ENCODE measurements around the gene LCN6. TPM values are rescaled to one million over a fixed set of nuclear protein-coding genes. Genes with fewer than 3 reads are reported as not detected.

The LCN6 gene
- total and polyA plus RNA-seq, 12 donors: 1.5 to 261 (median 4.6) TPM

GRCh38 chr9:136729926-136730325, 18.4 kb downstream of the LCN6 start:
- Histone ChIP-seq H3K36me3 (peaks cover 0 to 22% (median 4%) of the 10 kb centered on the region in 9 donors), H3K27ac (no peak overlapping the region), H3K27me3 (no peaks in the 10 kb centered on the region), H3K9me3 (no peaks in the 10 kb centered on the region), H3K4me1 (peaks cover 16 to 42% (median 37%) of the 10 kb centered on the region in 9 donors), H3K4me3 (no peak overlapping the region)
- ATAC-seq: no peak
- WGBS, 2 donors: 91 to 92% methylated on average over 8 of the region's 8 CpGs
- no peak for TF ChIP-seq CTCF (IDR thresholded peaks at IDR 0.05)
- intact Hi-C loops (cut with DNase I): loop anchor here in 2 of 10 donors (5.0 kb wide), 1 partner anchor 43 kb away; the partner anchor contains the start of gene AGPAT2 (in 2 of the 2)
- DNase-seq: peak in 1 of 2 donors; percentile 4

- Histone ChIP-seq H3K36me3 (peaks cover 0 to 30% (median 10%) of the 10 kb centered on the region in 9 donors), H3K4me3 (peak overlapping the region; percentile 63 to 98 (median 82)), H3K4me1 (peaks cover 16 to 48% (median 41%) of the 10 kb centered on the region in 9 donors), H3K27ac (peak overlapping the region in 5 of 10 donors; percentile 83 to 89 (median 85)), H3K9me3 (no peaks in the 10 kb centered on the region), H3K27me3 (no peaks in the 10 kb centered on the region)
- ATAC-seq (peak in 1 of 8 donors; percentile 15), DNase-seq (no peak)
- no peak for TF ChIP-seq CTCF (IDR thresholded peaks at IDR 0.05)
- WGBS, 2 donors: 75 to 87% methylated on average over 7 of the region's 7 CpGs
- intact Hi-C loops (cut with DNase I): loop anchor here in 2 of 10 donors (5.0 kb wide), 1 partner anchor 42 kb away; the partner anchor contains the start of gene AGPAT2 (in 2 of the 2)
Measured at GRCh38 chr9:136729144-136729543, 19.2 kb downstream of the LCN6 start.

- Histone ChIP-seq H3K9me3 (no peaks in the 10 kb centered on the region), H3K27me3 (no peaks in the 10 kb centered on the region), H3K4me3 (peak overlapping the region; percentile 63 to 98 (median 82)), H3K4me1 (peaks cover 16 to 52% (median 42%) of the 10 kb centered on the region in 9 donors), H3K36me3 (peaks cover under 1 to 35% (median 14%) of the 10 kb centered on the region in 9 donors), H3K27ac (peak overlapping the region in 9 of 10 donors; percentile 81 to 92 (median 85))
- DNase-seq (peak in 1 of 2 donors; percentile 49), ATAC-seq (peak; percentile 17 to 53 (median 38))
- intact Hi-C loops (cut with DNase I): loop anchor here in 3 of 10 donors (1.0 to 5.0 kb wide), 2 partner anchors 41 to 42 kb away; partner anchors contain the start of gene AGPAT2 (in 2 of the 3)
- TF ChIP-seq CTCF (IDR thresholded peaks at IDR 0.05): no peak
- 3% methylated on average over 50 to 53 of the region's 53 CpGs for WGBS, 2 donors
Measured at GRCh38 chr9:136728548-136729123, 19.7 kb downstream of the LCN6 start.

GRCh38 chr9:136728080-136728547, 20.2 kb downstream of the LCN6 start:
- Histone ChIP-seq H3K27me3 (no peaks in the 10 kb centered on the region), H3K27ac (peak overlapping the region; percentile 25 to 92 (median 85)), H3K4me3 (peak overlapping the region; percentile 63 to 98 (median 82)), H3K36me3 (peaks cover 3 to 40% (median 19%) of the 10 kb centered on the region in 9 donors), H3K9me3 (no peaks in the 10 kb centered on the region), H3K4me1 (peaks cover 16 to 54% (median 47%) of the 10 kb centered on the region in 9 donors)
- intact Hi-C loops (cut with DNase I): loop anchor here in 3 of 10 donors (1.0 to 5.0 kb wide), 2 partner anchors 41 to 42 kb away; partner anchors contain the start of gene AGPAT2 (in 2 of the 3)
- TF ChIP-seq CTCF (IDR thresholded peaks at IDR 0.05): peak; percentile 81 to 98 (median 94)
- WGBS, 2 donors: 0% methylated on average over 60 to 66 of the region's 66 CpGs
- DNase-seq (peak; percentile 92 to 94), ATAC-seq (peak; percentile 68 to 92 (median 79))

Data from heart right ventricle (tissue), 16 donors.